Fibroblast of pulmonary artery (primary cell): ENCODE measurements around the gene CD82.
A peak's percentile ranks its signal among the peaks of the same experiment; 100 is the strongest.
"Not testable (repeated sequence)": the region's sequence is repeated elsewhere in the genome, so short reads cannot be mapped to it uniquely, and the experiment has no call there.

Experiments
- DNase-seq: peaks from one replicate; pipeline ENCODE4 v3.0.0-alpha.2; 2010; ENCODE audit warnings: low read depth
- H3K4me3 ChIP-seq: replicated peaks from 2 replicates; pipeline ENCODE4 v1.5.1; 2011; ENCODE audit warnings: low read depth, mild to moderate bottlenecking, control low read depth, low read length, moderate library complexity
- CTCF ChIP-seq: IDR thresholded peaks from 2 replicates; pipeline ENCODE4 v1.5.1; 2011; ENCODE audit warnings: mild to moderate bottlenecking, control low read depth, low read length, inconsistent platforms; ENCODE audit errors: missing control alignments

CD82 gene

GRCh38 chr11:44651535-44652155 is 86.2 kb downstream of the CD82 start:
- no peak overlapping the region for H3K4me3 ChIP-seq
- DNase-seq: no peak
- TF ChIP-seq CTCF: no peak

- TF ChIP-seq CTCF: no peak
- no peak for DNase-seq
- H3K4me3 ChIP-seq: no peak overlapping the region
Observed at GRCh38 chr11:44652901-44653644, 87.6 kb downstream of the CD82 start.

GRCh38 chr11:44654057-44654456 is 88.6 kb downstream of the CD82 start:
- TF ChIP-seq CTCF: no peak
- no peak for DNase-seq
- no peak overlapping the region for H3K4me3 ChIP-seq

GRCh38 chr11:44654596-44654995 is 89.1 kb downstream of the CD82 start:
- no peak for TF ChIP-seq CTCF
- no peak overlapping the region for H3K4me3 ChIP-seq
- no peak for DNase-seq

- DNase-seq: no peak
- no peak overlapping the region for H3K4me3 ChIP-seq
- TF ChIP-seq CTCF: no peak
Observed at GRCh38 chr11:44657836-44658505, 92.5 kb downstream of the CD82 start.

- TF ChIP-seq CTCF: peak; percentile 40
- H3K4me3 ChIP-seq: no peak overlapping the region
- DNase-seq: peak; percentile 35
Observed at GRCh38 chr11:44658506-44658850, 93.0 kb downstream of the CD82 start.

- no peak for TF ChIP-seq CTCF
- no peak overlapping the region for H3K4me3 ChIP-seq
- no peak for DNase-seq
Observed at GRCh38 chr11:44659641-44660040, 94.2 kb downstream of the CD82 start.

GRCh38 chr11:44660535-44660934 is 95.1 kb downstream of the CD82 start:
- not testable (repeated sequence) for DNase-seq, H3K4me3 ChIP-seq
